Measurements from ENCODE around the gene TMEM175. TPM values are rescaled to one million over a fixed set of nuclear protein-coding genes. Genes with fewer than 3 reads are reported as not detected.
"Not testable (repeated sequence)": the region's sequence is repeated elsewhere in the genome, so short reads cannot be mapped to it uniquely, and the experiment has no call there.

TMEM175 gene
- total RNA-seq, 1 donor from 2014 or later: 16.0 TPM

DNA sequence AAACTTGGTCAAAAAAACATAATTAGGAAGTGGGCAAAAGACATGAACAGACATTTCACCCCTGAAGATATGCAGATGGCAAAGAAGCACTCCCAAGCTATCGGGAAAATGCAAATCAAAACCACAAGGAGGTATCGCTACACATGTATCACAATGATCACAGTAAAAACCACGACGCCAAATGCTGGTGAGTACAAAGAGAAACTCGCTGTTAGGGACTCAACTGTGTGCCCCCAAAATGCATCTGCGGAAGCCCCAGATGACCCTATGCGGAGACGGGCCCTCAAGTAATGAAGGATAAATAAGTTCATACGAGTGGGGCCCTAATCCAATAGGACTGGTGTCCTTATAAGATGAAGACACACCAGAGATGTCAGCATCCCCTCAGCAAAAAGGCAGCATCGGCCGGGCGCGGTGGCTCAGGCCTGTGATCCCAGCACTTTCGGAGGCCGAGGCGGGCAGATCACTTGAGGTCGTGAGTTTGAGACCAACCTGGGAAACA, 10.4 kb upstream of the TMEM175 start:
- DNase-seq (ENCODE audit: low read depth): no peak
- no peak overlapping the region for H3K4me3 ChIP-seq (ENCODE audit: low read depth, low read length)
- TF ChIP-seq, protein P1, sequence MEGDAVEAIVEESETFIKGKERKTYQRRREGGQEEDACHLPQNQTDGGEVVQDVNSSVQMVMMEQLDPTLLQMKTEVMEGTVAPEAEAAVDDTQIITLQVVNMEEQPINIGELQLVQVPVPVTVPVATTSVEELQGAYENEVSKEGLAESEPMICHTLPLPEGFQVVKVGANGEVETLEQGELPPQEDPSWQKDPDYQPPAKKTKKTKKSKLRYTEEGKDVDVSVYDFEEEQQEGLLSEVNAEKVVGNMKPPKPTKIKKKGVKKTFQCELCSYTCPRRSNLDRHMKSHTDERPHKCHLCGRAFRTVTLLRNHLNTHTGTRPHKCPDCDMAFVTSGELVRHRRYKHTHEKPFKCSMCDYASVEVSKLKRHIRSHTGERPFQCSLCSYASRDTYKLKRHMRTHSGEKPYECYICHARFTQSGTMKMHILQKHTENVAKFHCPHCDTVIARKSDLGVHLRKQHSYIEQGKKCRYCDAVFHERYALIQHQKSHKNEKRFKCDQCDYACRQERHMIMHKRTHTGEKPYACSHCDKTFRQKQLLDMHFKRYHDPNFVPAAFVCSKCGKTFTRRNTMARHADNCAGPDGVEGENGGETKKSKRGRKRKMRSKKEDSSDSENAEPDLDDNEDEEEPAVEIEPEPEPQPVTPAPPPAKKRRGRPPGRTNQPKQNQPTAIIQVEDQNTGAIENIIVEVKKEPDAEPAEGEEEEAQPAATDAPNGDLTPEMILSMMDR (IDR thresholded peaks at IDR 0.05; ENCODE audit: insufficient read depth, low read length, poor library complexity, severe bottlenecking): no peak

DNA sequence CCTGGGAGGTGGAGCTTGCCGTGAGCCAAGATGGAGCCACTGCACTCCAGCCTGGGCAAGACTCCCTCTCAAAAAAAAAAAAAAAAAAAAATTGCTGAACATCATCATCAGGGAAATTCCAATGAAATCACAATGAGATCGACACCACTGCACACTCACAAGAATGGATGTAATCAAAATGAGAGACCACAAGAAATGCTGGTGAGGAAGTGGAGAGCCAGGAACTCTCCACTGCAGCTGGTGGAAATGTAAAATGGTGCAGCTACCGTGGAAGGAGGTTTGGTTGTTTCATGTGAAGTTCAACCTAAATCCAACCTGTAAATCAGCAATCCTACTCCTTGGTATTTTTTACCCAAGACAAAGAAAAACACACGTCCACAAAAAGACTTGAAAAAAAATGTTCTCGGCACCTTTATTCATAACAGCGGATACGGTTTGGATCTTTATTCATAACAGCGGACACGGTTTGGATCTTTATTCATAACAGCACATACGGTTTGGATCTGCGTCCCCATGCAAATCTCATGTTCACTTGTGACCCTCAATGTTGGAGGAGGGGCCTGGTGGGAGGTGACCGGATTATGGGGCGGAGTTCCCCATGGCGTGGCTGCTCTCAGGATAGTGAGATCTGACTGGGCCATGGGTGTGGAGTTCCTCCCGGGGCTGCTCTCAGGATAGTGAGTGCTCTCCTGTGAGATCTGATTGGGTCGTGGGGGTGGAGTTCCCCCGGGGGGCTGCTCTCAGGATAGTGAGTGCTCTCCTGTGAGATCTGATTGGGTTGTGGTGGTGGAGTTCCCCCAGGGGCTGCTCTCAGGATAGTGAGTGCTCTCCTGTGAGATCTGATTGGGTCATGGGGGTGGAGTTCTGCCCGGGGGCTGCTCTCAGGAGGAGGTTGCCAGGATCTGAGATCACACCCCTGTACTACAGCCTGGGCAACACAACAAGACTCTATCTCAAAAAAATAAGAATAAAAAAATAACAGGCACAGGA, 7.9 kb upstream of the TMEM175 start:
- H3K36me3 ChIP-seq (ENCODE audit: control insufficient read depth, insufficient read depth, low read length): no peaks in the 10 kb centered on the region
- no peak for DNase-seq (ENCODE audit: low read depth)
- no peak overlapping the region for H3K4me3 ChIP-seq (ENCODE audit: low read depth, low read length)
- no peaks in the 10 kb centered on the region for H3K27me3 ChIP-seq (ENCODE audit: control insufficient read depth, insufficient read depth, low read length)
- TF ChIP-seq, protein P1 (IDR thresholded peaks at IDR 0.05; ENCODE audit: insufficient read depth, low read length, poor library complexity, severe bottlenecking): no peak

More for the DNA sequence above, 10.4 kb upstream of the TMEM175 start:
- Histone ChIP-seq H3K36me3 (ENCODE audit: control insufficient read depth, insufficient read depth, low read length) (no peaks in the 10 kb centered on the region), H3K27me3 (ENCODE audit: control insufficient read depth, insufficient read depth, low read length) (no peaks in the 10 kb centered on the region)

DNA sequence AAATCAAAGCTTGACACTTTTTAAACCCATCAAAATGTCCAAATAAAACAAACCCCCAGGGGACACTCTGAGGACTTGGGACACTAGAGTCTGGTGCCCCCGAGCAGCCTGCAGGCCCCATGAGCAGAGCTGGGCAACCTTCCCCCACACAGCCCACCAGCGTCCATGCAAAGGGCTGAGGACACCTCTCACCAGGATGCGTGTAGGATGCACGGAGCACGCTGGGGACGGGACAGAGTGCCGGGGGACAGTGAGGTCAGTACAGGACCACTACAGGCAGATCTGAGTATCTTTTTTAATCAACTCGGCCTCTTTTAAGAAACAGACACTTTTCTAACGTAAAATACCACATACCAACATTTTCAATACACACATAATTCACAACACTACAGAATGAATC, 7.1 kb upstream of the TMEM175 start:
- no peaks in the 10 kb centered on the region for H3K36me3 ChIP-seq (ENCODE audit: control insufficient read depth, insufficient read depth, low read length)
- no peaks in the 10 kb centered on the region for H3K27me3 ChIP-seq (ENCODE audit: control insufficient read depth, insufficient read depth, low read length)
- DNase-seq (ENCODE audit: low read depth): no peak
- TF ChIP-seq, protein P1 (IDR thresholded peaks at IDR 0.05; ENCODE audit: insufficient read depth, low read length, poor library complexity, severe bottlenecking): no peak
- H3K4me3 ChIP-seq (ENCODE audit: low read depth, low read length): no peak overlapping the region

DNA sequence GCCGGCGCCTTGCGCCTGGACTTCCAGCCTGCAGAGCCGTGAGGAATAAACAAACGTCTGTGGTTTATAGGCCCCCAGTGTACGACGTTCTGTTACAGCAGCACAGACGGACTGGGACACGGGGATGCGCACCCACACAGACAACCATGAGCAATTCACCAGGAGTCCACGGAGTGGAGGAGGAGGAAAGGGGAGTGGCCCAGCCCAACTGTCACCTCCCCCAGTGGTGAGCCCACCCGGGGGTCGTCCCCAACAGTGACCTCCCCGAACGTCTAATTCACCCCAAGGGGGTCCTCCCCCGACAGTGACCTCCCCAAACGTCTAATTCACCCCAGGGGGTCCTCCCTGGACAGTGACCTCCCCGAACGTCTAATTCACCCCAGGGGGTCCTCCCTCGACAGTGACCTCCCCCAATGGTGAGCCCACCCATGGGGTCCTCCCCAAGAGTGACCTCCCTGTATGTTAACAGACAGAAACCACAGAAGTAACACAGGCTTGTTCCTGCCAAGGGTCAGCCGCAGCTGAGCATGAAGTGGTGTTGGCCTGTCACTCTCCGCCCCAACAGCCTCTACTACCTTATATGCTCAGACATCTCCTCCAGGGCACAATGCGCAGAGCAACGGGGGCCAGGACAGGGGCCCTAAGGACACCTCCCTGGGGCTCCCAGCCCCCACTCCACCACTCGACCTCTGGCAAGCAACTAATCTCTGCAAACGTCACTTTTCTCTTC, 6.3 kb upstream of the TMEM175 start:
- TF ChIP-seq, protein P1 (IDR thresholded peaks at IDR 0.05; ENCODE audit: insufficient read depth, low read length, poor library complexity, severe bottlenecking): no peak
- no peak for DNase-seq (ENCODE audit: low read depth)
- no peak overlapping the region for H3K4me3 ChIP-seq (ENCODE audit: low read depth, low read length)
- H3K27me3 ChIP-seq (ENCODE audit: control insufficient read depth, insufficient read depth, low read length): no peaks in the 10 kb centered on the region
- no peaks in the 10 kb centered on the region for H3K36me3 ChIP-seq (ENCODE audit: control insufficient read depth, insufficient read depth, low read length)

DNA sequence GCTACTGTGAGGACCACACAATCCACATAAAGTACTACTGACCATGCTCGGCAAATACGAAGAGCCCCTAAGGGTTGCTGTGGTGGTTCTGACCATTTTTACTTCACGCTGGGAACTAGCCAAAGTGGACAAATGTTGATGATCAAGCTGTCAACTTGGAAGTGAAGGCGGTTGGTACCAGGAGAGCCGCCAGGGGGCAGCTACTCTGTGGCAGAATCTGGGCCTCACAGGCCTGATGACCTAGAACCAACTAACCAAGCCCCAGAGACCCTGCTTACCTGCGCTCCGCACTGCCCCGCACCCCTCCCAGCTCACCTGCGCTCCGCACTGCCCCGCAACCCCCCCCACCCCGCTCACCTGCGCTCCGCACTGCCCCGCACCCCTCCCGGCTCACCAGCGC, 5.7 kb upstream of the TMEM175 start:
- Histone ChIP-seq H3K4me3 (ENCODE audit: low read depth, low read length) (no peak overlapping the region), H3K27me3 (ENCODE audit: control insufficient read depth, insufficient read depth, low read length) (no peaks in the 10 kb centered on the region), H3K36me3 (ENCODE audit: control insufficient read depth, insufficient read depth, low read length) (no peaks in the 10 kb centered on the region)
- TF ChIP-seq, protein P1 (IDR thresholded peaks at IDR 0.05; ENCODE audit: insufficient read depth, low read length, poor library complexity, severe bottlenecking): peak; percentile 42
- DNase-seq (ENCODE audit: low read depth): no peak

DNA sequence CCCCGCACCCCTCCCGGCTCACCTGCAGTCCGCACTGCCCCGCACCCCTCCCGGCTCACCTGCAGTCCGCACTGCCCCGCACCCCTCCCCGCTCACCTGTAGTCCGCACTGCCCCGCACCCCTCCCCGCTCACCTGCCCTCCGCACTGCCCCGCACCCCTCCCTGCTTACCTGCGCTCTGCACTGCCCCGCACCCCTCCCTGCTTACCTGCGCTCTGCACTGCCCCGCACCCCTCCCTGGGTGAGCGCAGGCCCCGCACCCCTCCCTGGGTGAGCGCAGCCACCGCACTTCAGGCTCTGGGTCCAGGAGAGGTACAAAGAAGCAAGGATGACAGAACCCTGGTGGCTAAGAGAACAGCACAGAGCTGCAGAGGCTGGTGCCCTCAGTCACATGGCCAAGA, 4.7 kb upstream of the TMEM175 start:
- not testable (repeated sequence) for H3K4me3 ChIP-seq (ENCODE audit: low read depth, low read length); DNase-seq (ENCODE audit: low read depth); H3K36me3 ChIP-seq (ENCODE audit: control insufficient read depth, insufficient read depth, low read length); H3K27me3 ChIP-seq (ENCODE audit: control insufficient read depth, insufficient read depth, low read length)

Measured in kidney epithelial cell (primary cell).